HCT116 (cell line): ENCODE results near the gene R3HCC1L. TPM values are rescaled to one million over a fixed set of nuclear protein-coding genes. Genes with fewer than 3 reads are reported as not detected.
"Not testable (repeated sequence)": the region's sequence is repeated elsewhere in the genome, so short reads cannot be mapped to it uniquely, and the experiment has no call there.

ENCODE experiments used
- ATAC-seq: fragments of 200-7000 bp; cut with Tn5 transposase; 2 replicates; pipeline ENCODE4 v1.9.1; 2020; ENCODE audit warnings: mild to moderate bottlenecking, moderate library complexity
- BruUV-seq: library from RNA; stranded (reverse); fragments of 400-500 nt; replicated peaks from 2 replicates; lab custom pipeline; 2021; lab: Mats Ljungman, UMichigan
- CTCF ChIA-PET: fragments of 300-600 bp; sonication (Branson Sonifier 250); formaldehyde crosslinking; loops from one replicate; lab custom pipeline; 2021; ENCODE audit warnings: antibody characterized with exemption; lab: Charles Lee
- POLR2A ChIA-PET: fragments of 300-600, 350-600 bp; sonication (Branson Sonifier 250); formaldehyde crosslinking; loops from one replicate; lab custom pipeline; 2021; ENCODE audit warnings: antibody characterized with exemption; lab: Charles Lee
- RAD21 ChIA-PET, 2 experiments: fragments of 300-600 bp; sonication (Branson Sonifier 250); formaldehyde crosslinking; loops; one replicate each; lab custom pipeline; 2023; ENCODE audit warnings: low total read pairs in 2 of 2; ENCODE audit not compliant: uncharacterized antibody in 2 of 2, unreplicated experiment in 2 of 2, low non-redundant PET in 1 of 2; lab: Charles Lee
- DNase-seq: peaks from one replicate; pipeline ENCODE4 v3.0.0-alpha.2; 2010; ENCODE audit warnings: low read depth, low spot score
- H2AFZ ChIP-seq: fragments of 200-600 bp; shearing (Covaris generic), sonication (generic); 2 replicates; pipeline ENCODE4 v1.6.1; 2017; ENCODE audit warnings: low read depth, mixed run types, mixed read lengths, antibody characterized with exemption, low read length; ENCODE audit not compliant: poor library complexity, severe bottlenecking
- H3K27ac ChIP-seq: 2 replicates; pipeline ENCODE4 v1.5.1; 2012; ENCODE audit warnings: low read depth, low read length
- H3K27me3 ChIP-seq: fragments of 200-600 bp; sonication (generic); 2 replicates; pipeline ENCODE4 v1.6.1; 2016; ENCODE audit warnings: mixed run types, low read length, mixed read lengths; ENCODE audit not compliant: insufficient read depth
- H3K36me3 ChIP-seq, 2 experiments: fragments of 200-500 bp in 1 of 2; fragments of 200-600 bp in 1 of 2; sonication (Bioruptor generic) in 1 of 2; sonication (generic) in 1 of 2; 2 replicates each; pipeline versions ENCODE4 v1.5.1 to v1.6.1; 2014 to 2016; ENCODE audit warnings: low read length in 2 of 2, inconsistent platforms in 1 of 2, mixed read lengths in 1 of 2, mixed run types in 1 of 2; ENCODE audit not compliant: insufficient read depth in 2 of 2, control insufficient read depth in 1 of 2
- H3K4me1 ChIP-seq, 2 experiments: fragments of 200-600 bp in 1 of 2; sonication (generic) in 1 of 2; 2 replicates each; pipeline versions ENCODE4 v1.5.1 to v1.6.1; 2012 to 2017; ENCODE audit warnings: low read length in 2 of 2, inconsistent platforms in 1 of 2, mild to moderate bottlenecking in 1 of 2, mixed read lengths in 1 of 2, mixed run types in 1 of 2, moderate library complexity in 1 of 2; ENCODE audit not compliant: insufficient read depth in 2 of 2, control insufficient read depth in 1 of 2
- H3K4me2 ChIP-seq: fragments of 200-600 bp; sonication (generic); 2 replicates; pipeline ENCODE4 v1.6.1; 2017; ENCODE audit warnings: mixed run types, low read length, mixed read lengths
- H3K4me3 ChIP-seq, 2 experiments: fragments of 200-600 bp in 1 of 2; sonication (generic) in 1 of 2; replicated peaks in 1 of 2; 2 replicates each; pipeline ENCODE4 v1.5.1; 2011 to 2016; ENCODE audit warnings: low read length in 2 of 2, control low read depth in 1 of 2, low read depth in 1 of 2, mild to moderate bottlenecking in 1 of 2, mixed read lengths in 1 of 2, mixed run types in 1 of 2
- H3K79me2 ChIP-seq: fragments of 200-600 bp; sonication (generic); 2 replicates; pipeline ENCODE4 v1.6.1; 2017; ENCODE audit warnings: mild to moderate bottlenecking, mixed run types, low read length, moderate library complexity, mixed read lengths; ENCODE audit not compliant: insufficient read depth
- H3K9ac ChIP-seq: fragments of 200-600 bp; sonication (generic); 2 replicates; pipeline ENCODE4 v1.6.1; 2016; ENCODE audit warnings: low read length, mixed read lengths
- H3K9me2 ChIP-seq: fragments of 200-600 bp; sonication (generic), shearing (Covaris generic); 2 replicates; pipeline ENCODE4 v1.6.1; 2017; ENCODE audit warnings: mixed run types, mild to moderate bottlenecking, moderate library complexity; ENCODE audit not compliant: insufficient read depth
- H3K9me3 ChIP-seq, 2 experiments: fragments of 200-500 bp in 1 of 2; fragments of 200-600 bp in 1 of 2; sonication (Bioruptor generic) in 1 of 2; sonication (generic) in 1 of 2; 2 replicates each; pipeline ENCODE4 v1.6.1; 2014 to 2017; ENCODE audit warnings: low read length in 2 of 2, mixed read lengths in 2 of 2, inconsistent platforms in 1 of 2, low read depth in 1 of 2, mild to moderate bottlenecking in 1 of 2, mixed run types in 1 of 2, moderate library complexity in 1 of 2; ENCODE audit not compliant: control insufficient read depth in 1 of 2, insufficient read depth in 1 of 2
- H4K20me1 ChIP-seq: fragments of 200-600 bp; sonication (generic), shearing (Covaris generic); 2 replicates; pipeline ENCODE4 v1.6.1; 2017; ENCODE audit warnings: mixed run types, mild to moderate bottlenecking, moderate library complexity; ENCODE audit not compliant: insufficient read depth
- CEBPB ChIP-seq: IDR thresholded peaks from 2 replicates; pipeline ENCODE4 v1.6.1; 2012; ENCODE audit warnings: low read depth
- EZH2 ChIP-seq: fragments of 200-600 bp; sonication (generic); IDR thresholded peaks from 2 replicates; pipeline ENCODE4 v1.6.1; 2017; ENCODE audit warnings: antibody characterized with exemption, mixed run types
- MAX ChIP-seq: IDR thresholded peaks from 2 replicates; pipeline ENCODE4 v1.6.1; 2012
- POLR2A ChIP-seq: IDR thresholded peaks from 2 replicates; pipeline ENCODE4 v1.7.0; 2011; ENCODE audit warnings: borderline replicate concordance; ENCODE audit not compliant: insufficient read depth, insufficient read length; ENCODE audit errors: extremely low read depth
- RAD21 ChIP-seq: IDR thresholded peaks from 2 replicates; pipeline ENCODE4 v1.6.1; 2012; ENCODE audit warnings: low read depth, mild to moderate bottlenecking
- SP1 ChIP-seq: IDR thresholded peaks from 2 replicates; pipeline ENCODE4 v1.6.1; 2012; ENCODE audit warnings: low read depth
- SRF ChIP-seq: IDR thresholded peaks from 2 replicates; pipeline ENCODE4 v1.6.1; 2012; ENCODE audit warnings: low read depth
- TCF7L2 ChIP-seq: IDR thresholded peaks from 2 replicates; pipeline ENCODE4 v1.7.0; 2011; ENCODE audit warnings: borderline replicate concordance, inconsistent platforms; ENCODE audit not compliant: insufficient read depth, insufficient read length; ENCODE audit errors: extremely low read depth
- intact Hi-C: fragments of 100-400 bp; cut with micrococcal nuclease; formaldehyde crosslinking; loops from 2 replicates; pipeline ENCODE4 v1.10.0; 2022
- total RNA-seq: library from RNA; stranded (reverse); gene quantifications from one replicate; pipeline ENCODE4 v1.2.1, GENCODE V29; 2021; ENCODE audit not compliant: unreplicated experiment

R3HCC1L gene
- total RNA-seq, 1 experiment from 2014 or later, result 9.3 TPM

DNA sequence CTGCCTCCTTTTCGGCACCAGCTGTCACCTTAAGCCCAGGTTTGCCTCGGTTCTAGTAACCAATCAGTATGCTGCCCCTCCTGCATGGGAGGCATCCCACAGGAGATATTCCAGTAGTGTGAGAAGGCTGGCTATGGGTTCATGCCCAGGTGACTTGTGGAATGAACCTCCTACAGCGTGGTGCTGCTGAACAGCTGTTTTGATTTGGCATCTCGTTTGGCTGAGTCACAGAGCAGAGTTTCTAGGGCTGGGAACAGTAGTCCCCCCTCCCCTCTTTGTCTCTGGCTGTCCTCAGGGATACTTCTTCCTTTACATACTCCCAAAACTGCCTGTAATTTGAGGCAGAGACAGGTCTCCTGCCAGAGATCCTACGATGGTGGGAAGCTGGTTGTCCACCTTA, 16.1 kb downstream of the R3HCC1L start:
- ChIA-PET POLR2A (no interaction called here), RAD21 (interaction anchor here in 1 of 2 experiments (0.6 kb wide), 1 partner anchor 311 kb away, joined by 6 read pairs; no protein-coding TSS in a partner anchor), CTCF (no interaction called here)
- Histone ChIP-seq H2AFZ (no peak overlapping the region), H3K4me2 (no peak overlapping the region), H3K36me3 (no peaks in the 10 kb centered on the region), H3K27ac (no peak overlapping the region), H3K4me3 (no peak overlapping the region), H4K20me1 (no peaks in the 10 kb centered on the region; the same call in 1 of the 2 replicates), H3K9me2 (no peaks in the 10 kb centered on the region), H3K4me1 (no peaks in the 10 kb centered on the region), H3K79me2 (peaks cover 74% of the 10 kb centered on the region), H3K9ac (no peak overlapping the region), H3K27me3 (no peaks in the 10 kb centered on the region), H3K9me3 (no peaks in the 10 kb centered on the region)
- no TSS peak for BruUV-seq
- DNase-seq, result no peak
- ATAC-seq, result no peak
- TF ChIP-seq SRF (no peak), CEBPB (no peak), MAX (no peak), EZH2 (no peak), RAD21 (no peak), POLR2A (no peak), SP1 (no peak), TCF7L2 (no peak)
- intact Hi-C loops, result no loop called here

DNA sequence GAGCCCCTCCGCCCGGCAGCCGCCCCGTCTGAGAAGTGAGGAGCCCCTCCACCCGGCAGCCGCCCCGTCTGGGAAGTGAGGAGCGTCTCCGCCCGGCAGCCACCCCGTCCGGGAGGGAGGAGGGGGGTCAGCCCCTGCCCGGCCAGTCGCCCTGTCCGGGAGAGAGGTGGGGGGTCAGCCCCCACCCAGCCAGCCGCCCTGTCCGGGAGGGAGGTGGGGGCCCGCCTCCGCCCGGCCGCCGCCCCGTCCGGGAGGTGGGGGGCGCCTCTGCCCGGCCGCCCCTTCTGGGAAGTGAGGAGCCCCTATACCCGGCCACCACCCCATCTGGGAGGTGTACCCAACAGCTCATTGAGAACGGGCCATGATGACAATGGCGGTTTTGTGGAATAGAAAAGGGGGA, 18.3 kb downstream of the R3HCC1L start:
- H3K9me2 ChIP-seq, H3K27me3 ChIP-seq, H2AFZ ChIP-seq, H4K20me1 ChIP-seq, H3K4me1 ChIP-seq, POLR2A ChIA-PET, H3K4me2 ChIP-seq, H3K9me3 ChIP-seq, DNase-seq, H3K4me3 ChIP-seq, H3K9ac ChIP-seq, H3K36me3 ChIP-seq, RAD21 ChIA-PET, intact Hi-C loops, CTCF ChIA-PET, H3K27ac ChIP-seq, BruUV-seq, ATAC-seq: not testable (repeated sequence)
- peaks cover 67% of the 10 kb centered on the region for H3K79me2 ChIP-seq

- H3K9me3 ChIP-seq, H3K9me2 ChIP-seq, BruUV-seq, H3K9ac ChIP-seq, H3K4me2 ChIP-seq, H3K4me1 ChIP-seq, intact Hi-C loops, H3K36me3 ChIP-seq, DNase-seq, RAD21 ChIA-PET, H4K20me1 ChIP-seq, H3K27me3 ChIP-seq, H3K4me3 ChIP-seq, H2AFZ ChIP-seq, CTCF ChIA-PET, ATAC-seq, H3K27ac ChIP-seq: not testable (repeated sequence)
- H3K79me2 ChIP-seq, result peaks cover 61% of the 10 kb centered on the region
- POLR2A ChIA-PET, result interaction anchor here (0.7 kb wide), 2 partner anchors 19 to 176 kb away, joined by 3 read pairs; no protein-coding TSS in a partner anchor
Observed at GRCh38 chr10:98153213-98153958, 18.9 kb downstream of the R3HCC1L start.
